ENCODE results near the gene UGCG. TPM values are rescaled to one million over a fixed set of nuclear protein-coding genes. Genes with fewer than 3 reads are reported as not detected.

The UGCG gene
- total and polyA plus RNA-seq, 10 of the 15 experiments (the other 5 are each of a cell fraction or from before 2014, with no cell fraction given) = 21.7 to 96.6 (median 48.9) TPM

GRCh38 chr9:111895996-111896941, at the start of gene UGCG (continued):
- TF ChIP-seq ZNF592 (IDR thresholded peaks at IDR 0.05) (no peak), CEBPZ (IDR thresholded peaks at IDR 0.05; ENCODE audit: low read depth, low read length) (no peak), ZZZ3 (IDR thresholded peaks at IDR 0.05; ENCODE audit: control insufficient read depth, insufficient read length, low read depth) (no peak), IKZF2 (IDR thresholded peaks at IDR 0.05) (peak in 1 of 2 experiments; percentile 48; a peak in 1 of 4 replicates), BACH1 (IDR thresholded peaks at IDR 0.05; ENCODE audit: borderline replicate concordance) (peak; percentile 88), ZNF24 (IDR thresholded peaks at IDR 0.05) (no peak; the same call in 1 of the 2 replicates), FOXK2 (IDR thresholded peaks at IDR 0.05) (no peak), SREBF2 (IDR thresholded peaks at IDR 0.05; ENCODE audit: low read length) (no peak), RUNX3 (IDR thresholded peaks at IDR 0.05; ENCODE audit: low read length) (peak; percentile 39), KAT2A (conservative IDR thresholded peaks at IDR 0.05; ENCODE audit: control insufficient read depth, low read depth, low read length) (no peak), RFX5 (IDR thresholded peaks at IDR 0.05; ENCODE audit: low read depth, low read length) (no peak), EZH2 (IDR thresholded peaks at IDR 0.05; ENCODE audit: borderline replicate concordance, control insufficient read depth, low read depth, low read length) (no peak), KDM1A (IDR thresholded peaks at IDR 0.05; ENCODE audit: borderline replicate concordance) (no peak), EP300 (IDR thresholded peaks at IDR 0.05; ENCODE audit: borderline replicate concordance in 1 of 2, control insufficient read depth in 1 of 2, low read depth in 2 of 2, low read length in 2 of 2) (0 out of 4 replicates have a peak, but pooled peaks of 1 of the 2 experiments have one; percentile 14), ELK1 (IDR thresholded peaks at IDR 0.05; ENCODE audit: low read depth, low read length) (no peak), REST (IDR thresholded peaks at IDR 0.05; ENCODE audit: low read depth, low read length) (no peak)

Measured in GM12878 (cell line).